ENCODE results near the gene HLCS.

The HLCS gene

GRCh38 chr21:36749935-36750575 lies 216.4 kb downstream of the HLCS start:
- DNase-seq (ENCODE audit: low read depth in 2 of 3, low spot score in 2 of 3), result no peak

GRCh38 chr21:36747815-36748383 lies 218.6 kb downstream of the HLCS start:
- DNase-seq (ENCODE audit: low read depth in 2 of 3, low spot score in 2 of 3), result peak in 2 of 3 experiments; percentile 17 to 26

GRCh38 chr21:36747041-36747814 lies 219.2 kb downstream of the HLCS start:
- no peak for DNase-seq (ENCODE audit: low read depth in 2 of 3, low spot score in 2 of 3)

- DNase-seq (ENCODE audit: low read depth in 2 of 3, low spot score in 2 of 3), result no peak
Measured at GRCh38 chr21:36745459-36745858, 221.0 kb downstream of the HLCS start.

GRCh38 chr21:36744560-36745231 lies 221.8 kb downstream of the HLCS start:
- DNase-seq (ENCODE audit: low read depth in 2 of 3, low spot score in 2 of 3), result no peak

GRCh38 chr21:36744190-36744559 lies 222.3 kb downstream of the HLCS start:
- no peak for DNase-seq (ENCODE audit: low read depth in 2 of 3, low spot score in 2 of 3)

- no peak for DNase-seq (ENCODE audit: low read depth in 2 of 3, low spot score in 2 of 3)
Measured at GRCh38 chr21:36743446-36743845, 223.0 kb downstream of the HLCS start.

GRCh38 chr21:36743008-36743407 lies 223.5 kb downstream of the HLCS start:
- no peak for DNase-seq (ENCODE audit: low read depth in 2 of 3, low spot score in 2 of 3)

- no peak for DNase-seq (ENCODE audit: low read depth in 2 of 3, low spot score in 2 of 3)
Measured at GRCh38 chr21:36741506-36741905, 225.0 kb downstream of the HLCS start.

- DNase-seq (ENCODE audit: low read depth in 2 of 3, low spot score in 2 of 3), result no peak
Measured at GRCh38 chr21:36738489-36739126, 227.9 kb downstream of the HLCS start.

- no peak for DNase-seq (ENCODE audit: low read depth in 2 of 3, low spot score in 2 of 3)
Measured at GRCh38 chr21:36735724-36736320, 230.6 kb downstream of the HLCS start.

- DNase-seq (ENCODE audit: low read depth in 2 of 3, low spot score in 2 of 3), result no peak
Measured at GRCh38 chr21:36735201-36735515, 231.3 kb downstream of the HLCS start.

- DNase-seq (ENCODE audit: low read depth in 2 of 3, low spot score in 2 of 3), result no peak
Measured at GRCh38 chr21:36734367-36735200, 231.9 kb downstream of the HLCS start.

GRCh38 chr21:36733857-36734256 lies 232.6 kb downstream of the HLCS start:
- DNase-seq (ENCODE audit: low read depth in 2 of 3, low spot score in 2 of 3), result no peak

GRCh38 chr21:36732761-36733160 lies 233.7 kb downstream of the HLCS start:
- no peak for DNase-seq (ENCODE audit: low read depth in 2 of 3, low spot score in 2 of 3)

GRCh38 chr21:36732217-36732616 lies 234.3 kb downstream of the HLCS start:
- no peak for DNase-seq (ENCODE audit: low read depth in 2 of 3, low spot score in 2 of 3)

- DNase-seq (ENCODE audit: low read depth in 2 of 3, low spot score in 2 of 3), result no peak
Measured at GRCh38 chr21:36730291-36731281, 235.9 kb downstream of the HLCS start.

GRCh38 chr21:36729310-36729970 lies 237.0 kb downstream of the HLCS start:
- no peak for DNase-seq (ENCODE audit: low read depth in 2 of 3, low spot score in 2 of 3)
